Hematopoietic multipotent progenitor cell treated with erythropoietin and hydrocortisone succinate and interleukin-3 and kit ligand, for 4 days (in vitro differentiated cells): ENCODE results near the gene RIMS1.
A peak's percentile ranks its signal among the peaks of the same experiment; 100 is the strongest.

Source experiments
- DNase-seq: peaks from one replicate; pipeline ENCODE4 v3.0.0-alpha.2; 2015

The RIMS1 gene

DNA sequence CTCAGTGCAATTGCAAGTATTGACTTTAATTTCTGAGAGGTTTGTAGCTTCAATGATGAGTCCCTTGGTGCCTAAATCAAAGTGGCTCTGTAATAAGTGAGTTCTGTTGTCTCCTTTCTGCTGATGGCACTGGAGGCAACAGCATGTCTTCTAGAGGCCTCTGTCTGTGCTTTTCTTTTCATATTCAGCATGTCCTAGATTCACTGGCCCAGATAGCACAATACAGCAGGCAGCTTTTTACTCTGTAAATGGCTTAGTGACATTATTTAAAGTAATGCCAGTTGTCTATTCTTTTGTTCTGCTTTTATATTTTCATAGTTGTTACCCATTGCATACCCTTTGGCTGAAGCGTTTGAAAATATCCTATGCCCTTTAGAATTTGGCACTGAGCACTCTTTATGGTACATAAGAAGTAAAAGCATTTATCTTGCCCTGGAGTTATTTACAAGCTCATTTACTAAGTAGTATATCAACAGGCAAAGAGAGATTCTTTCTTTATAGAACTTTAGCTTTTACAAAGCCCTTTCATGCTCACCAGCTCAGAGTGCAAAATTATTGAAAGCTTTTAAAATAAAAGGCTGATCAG lies 464.0 kb downstream of the RIMS1 start:
- DNase-seq, result no peak

DNA sequence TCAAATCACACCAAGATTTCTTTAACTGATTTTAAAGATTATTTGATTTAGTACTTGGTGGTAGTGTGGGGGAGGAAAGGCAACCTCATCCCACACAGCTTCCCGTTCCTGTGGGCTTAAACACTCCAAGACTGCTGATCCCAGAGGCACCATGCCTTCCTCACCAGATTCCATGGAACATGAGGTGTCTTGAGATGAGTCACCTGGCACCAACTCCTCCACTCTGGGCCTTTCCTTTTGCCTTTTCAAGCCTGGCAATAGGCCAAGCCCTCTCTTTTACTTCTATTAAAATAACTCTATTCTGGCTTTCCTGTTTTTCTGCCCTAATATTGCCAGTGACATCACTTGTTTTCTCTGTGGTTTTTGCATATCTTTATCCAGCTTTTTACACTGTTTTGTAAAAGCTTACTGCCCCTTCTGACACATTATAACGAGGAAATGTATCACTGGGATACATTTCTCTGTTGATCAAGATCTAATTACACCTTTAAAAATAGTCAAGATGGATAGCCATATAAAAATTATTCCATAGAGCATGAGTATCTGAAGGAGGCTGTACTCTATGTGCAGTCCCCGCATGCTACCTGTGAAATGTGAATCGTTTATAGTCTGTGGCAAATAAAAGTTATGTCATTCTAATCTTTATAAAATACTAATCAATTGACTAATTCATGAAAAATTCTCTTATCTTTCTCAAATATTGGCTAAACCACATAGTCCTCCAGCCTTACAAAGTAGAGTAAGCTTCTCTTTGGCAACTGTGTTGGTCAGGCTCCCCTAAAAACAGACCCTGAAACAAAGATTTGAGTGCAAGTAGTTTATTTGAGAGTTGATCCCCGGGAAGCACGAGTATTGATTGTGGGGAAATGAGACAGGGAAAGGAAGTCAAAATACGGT lies 477.7 kb downstream of the RIMS1 start:
- DNase-seq, result no peak

DNA sequence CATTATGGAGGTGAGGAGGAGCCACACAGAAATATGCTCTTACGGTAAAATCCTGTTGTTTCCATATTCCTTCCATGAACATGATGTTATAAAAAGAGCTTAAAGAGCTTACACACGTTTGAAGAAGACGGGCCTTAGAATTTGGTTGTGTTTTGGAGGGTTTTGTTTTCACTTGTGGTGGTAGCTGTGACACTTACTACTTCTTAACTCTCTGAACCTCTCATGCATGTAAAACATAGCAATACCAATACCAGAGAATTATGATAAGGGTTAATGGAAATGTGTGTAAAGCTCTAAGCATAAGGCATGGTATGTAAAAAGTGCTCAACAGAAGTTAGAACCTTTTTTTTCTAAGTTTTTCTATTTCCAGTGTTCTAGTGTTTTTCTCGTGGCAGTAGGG lies 479.4 kb downstream of the RIMS1 start:
- no peak for DNase-seq

- DNase-seq, result no peak
These were observed 481.1 kb downstream of the RIMS1 start for GRCh38 chr6:72367439-72367838.

DNA sequence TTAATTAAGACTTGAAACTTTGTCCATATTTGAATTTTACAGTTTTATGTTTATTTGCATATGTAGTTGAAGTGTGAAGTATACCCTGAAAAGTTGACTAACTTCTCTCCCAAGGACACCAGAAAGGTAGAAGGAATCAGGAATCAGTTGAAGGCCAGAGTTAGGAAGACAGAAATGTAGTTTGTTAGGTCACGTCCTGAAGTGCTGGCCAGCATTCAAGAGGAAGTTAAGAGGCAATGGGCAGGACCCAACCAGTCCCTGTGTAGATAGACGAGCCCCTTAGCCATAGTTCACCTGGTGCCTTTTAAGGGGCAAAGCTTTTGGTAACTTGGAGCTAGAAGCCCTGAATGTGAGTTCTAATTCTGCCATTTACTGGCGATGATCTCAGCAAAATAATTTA lies 485.1 kb downstream of the RIMS1 start:
- DNase-seq, result no peak

- no peak for DNase-seq
These were observed 487.8 kb downstream of the RIMS1 start for GRCh38 chr6:72374172-72374571.

GRCh38 chr6:72374857-72375256 lies 488.5 kb downstream of the RIMS1 start:
- DNase-seq, result no peak

- DNase-seq, result no peak
These were observed 490.4 kb downstream of the RIMS1 start for GRCh38 chr6:72376736-72377135.

DNA sequence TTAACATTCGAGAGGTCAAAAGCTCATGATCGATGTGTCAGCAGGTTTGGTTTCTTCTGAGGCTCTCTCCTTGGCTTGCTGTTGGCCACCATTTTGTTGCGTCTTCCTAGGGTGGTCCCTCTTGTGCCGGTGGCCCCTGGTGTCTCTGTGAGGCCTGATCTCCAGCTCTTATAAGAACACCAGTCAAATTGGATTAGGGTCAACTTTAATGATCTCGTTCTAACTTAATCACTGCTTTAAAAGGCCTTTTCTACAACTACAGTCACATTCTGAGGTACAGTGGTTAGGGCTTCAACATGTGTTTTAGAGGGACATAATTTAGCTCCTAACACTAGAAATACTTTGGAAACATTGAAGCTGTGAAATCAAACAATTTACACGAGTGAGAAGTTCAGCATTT lies 494.7 kb downstream of the RIMS1 start:
- DNase-seq, result no peak

DNA sequence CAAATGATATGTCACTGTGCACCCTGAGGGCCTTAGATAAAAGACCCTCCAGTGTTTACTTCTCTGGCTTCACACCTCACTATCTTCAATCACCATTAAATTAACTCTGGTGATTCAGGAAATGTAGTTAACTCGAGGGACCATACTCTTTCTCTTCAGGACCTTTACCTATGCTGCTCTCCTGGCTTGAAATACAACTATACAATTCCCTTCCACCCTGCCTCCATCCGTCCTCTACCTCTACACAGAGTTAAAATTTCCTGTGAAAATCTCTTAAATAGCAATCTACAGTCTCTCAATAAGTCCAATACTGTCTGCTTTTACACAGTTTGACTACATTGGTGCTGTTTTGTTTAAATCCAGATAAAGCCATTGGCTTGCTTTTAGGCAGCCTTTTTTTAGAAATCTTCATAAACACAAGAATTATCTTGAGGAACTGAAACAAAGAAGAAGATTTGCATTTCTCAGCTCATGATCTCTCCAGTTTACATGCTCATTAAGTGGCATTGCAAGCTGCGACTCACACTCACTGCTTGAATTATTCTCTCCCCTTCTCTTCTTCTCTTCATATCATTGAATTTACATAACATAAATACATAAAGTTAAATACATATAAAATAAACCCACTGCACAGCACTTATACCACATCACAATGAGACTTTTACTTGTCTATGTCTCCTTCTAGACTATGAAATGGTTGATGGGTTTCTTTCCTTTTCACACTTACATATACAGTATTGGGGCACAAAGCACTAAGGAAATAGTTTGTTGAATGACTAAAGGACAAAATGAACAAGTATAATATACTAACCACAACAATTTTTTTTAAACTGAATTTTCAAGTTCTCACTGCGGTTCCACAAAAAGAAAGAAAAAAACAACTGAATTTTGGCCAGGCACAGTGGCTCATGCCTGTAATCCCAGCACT lies 496.5 kb downstream of the RIMS1 start:
- DNase-seq, result no peak

DNA sequence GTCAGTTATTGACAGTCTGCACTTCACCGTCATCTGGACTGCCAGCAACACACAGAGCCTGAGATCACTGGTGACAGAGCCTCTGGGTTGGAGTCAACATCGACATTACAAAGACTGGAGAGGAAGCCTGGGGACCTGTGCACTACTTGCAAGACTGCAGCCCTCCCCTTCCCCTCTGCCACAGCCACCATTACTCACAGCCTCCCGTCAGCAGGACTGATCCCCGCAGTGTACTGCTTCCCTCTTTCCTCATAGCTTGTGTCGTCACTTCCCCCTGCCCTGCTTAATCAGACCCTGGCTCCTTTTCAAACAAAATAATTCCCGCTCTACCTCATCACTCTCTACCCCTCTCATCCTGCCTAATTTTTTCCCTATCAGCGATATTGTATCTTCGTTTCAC lies 500.0 kb downstream of the RIMS1 start:
- DNase-seq, result peak; percentile 14

DNA sequence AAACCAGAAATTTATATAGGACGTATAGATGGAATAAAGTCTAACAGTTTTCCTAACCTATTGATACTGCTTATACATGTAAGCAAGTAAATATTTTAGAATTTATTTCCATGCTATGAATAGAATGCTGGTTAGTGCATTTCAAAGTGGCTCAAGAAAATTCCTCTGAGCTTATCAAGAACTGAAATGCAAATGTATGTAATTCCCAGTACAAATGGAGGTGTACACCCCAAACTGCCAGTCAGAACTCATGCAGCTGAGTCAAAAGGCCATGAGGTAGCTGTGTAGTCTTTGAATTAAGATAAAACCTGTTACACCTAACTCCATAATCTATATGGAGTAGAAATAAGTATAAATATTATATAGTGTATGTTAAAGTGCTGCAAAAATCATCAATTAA lies 503.3 kb downstream of the RIMS1 start:
- no peak for DNase-seq

- DNase-seq, result no peak
These were observed 504.2 kb downstream of the RIMS1 start for GRCh38 chr6:72390548-72390947.

DNA sequence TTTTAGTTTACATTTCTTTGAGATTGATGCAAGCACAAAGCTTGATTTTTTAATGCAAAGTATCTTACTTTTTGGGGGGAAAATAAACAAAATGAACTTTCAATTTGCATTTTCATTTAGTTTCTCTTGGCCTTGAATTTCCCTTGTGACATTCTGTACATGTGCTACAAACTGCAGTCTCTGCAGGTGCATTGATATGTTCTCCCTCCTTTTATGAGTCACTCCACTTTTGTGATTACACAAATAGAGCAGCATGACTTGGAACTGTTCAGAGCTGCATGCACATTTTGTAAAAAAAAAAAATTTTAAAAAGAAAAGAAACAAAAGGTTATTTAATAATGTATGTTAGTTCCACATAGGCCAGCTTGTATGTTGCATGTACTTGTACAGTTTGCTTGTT lies 515.5 kb downstream of the RIMS1 start:
- no peak for DNase-seq

DNA sequence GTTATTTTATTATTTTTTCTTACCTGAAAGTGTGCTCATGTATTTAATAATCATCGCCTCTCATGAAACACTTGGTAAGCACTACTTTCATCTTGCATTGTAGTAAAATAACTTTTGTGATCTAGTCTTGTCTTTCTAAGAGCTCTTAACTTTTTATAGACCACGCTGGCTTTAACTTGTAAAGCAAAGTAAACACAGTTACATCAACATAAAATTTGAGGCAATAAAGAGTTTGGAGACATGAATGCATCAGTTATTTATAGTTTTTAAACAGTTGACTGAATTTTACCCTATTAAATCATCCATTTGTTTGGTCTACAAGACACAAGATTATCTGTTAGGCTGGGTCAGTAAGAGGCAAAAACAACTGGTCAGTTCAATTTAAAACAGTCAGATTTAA lies 517.1 kb downstream of the RIMS1 start:
- DNase-seq, result no peak

DNA sequence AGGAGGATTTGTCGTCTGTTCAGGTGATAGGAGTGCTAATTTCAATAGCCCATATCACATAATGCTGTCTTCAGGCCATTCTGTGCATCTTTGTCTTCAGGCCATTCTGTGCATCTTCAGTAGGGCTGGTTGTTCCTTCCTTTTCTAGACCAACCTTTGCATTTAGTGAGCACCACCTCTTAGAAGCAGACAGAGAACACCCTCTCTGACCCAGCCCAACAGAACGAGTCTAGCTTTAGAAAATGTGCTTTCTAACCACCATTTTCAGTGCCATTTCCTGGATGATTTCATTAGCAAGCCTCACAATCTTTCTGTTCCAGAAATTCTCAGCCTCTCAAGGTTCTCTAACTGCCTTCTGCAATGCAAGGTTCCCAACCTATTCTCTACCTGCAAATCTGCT lies 520.2 kb downstream of the RIMS1 start:
- DNase-seq, result no peak

DNA sequence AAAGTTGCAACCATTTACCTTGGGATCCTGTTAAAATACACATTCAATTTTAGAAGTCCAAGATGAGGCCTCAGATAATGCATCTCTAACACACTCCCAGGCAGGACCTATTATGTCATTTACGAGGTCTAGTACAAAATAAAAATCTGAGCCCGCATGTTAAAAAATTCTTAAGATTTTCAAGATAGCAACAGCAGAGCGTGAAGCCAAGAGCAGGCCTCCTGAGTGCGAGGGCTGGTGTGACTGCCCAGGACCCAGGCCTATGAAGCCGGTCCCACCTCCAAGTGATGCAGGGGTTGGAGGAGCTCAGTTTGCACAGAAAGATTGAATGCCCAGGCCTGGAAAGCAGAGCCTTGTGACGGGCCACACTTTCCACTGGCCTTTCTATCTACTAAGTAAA lies 524.4 kb downstream of the RIMS1 start:
- DNase-seq, result no peak

- DNase-seq, result peak; percentile 84
These were observed 525.7 kb downstream of the RIMS1 start for GRCh38 chr6:72411872-72412708.

DNA sequence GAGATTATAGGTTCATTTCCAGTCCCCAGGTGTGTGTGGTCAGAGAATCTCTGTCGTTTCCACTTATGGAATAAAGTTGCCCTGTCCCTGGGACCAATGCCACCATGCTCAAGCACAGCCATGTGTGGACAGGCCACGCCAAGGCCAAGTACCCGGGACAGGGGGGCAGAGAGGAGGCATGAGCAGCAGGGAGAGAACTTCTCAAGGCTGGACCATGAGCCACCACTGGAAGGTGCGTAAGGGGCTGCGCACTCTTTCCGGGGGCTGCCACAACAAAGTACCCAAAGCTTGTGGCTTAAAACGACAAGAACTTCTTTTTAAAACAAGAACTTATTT lies 526.3 kb downstream of the RIMS1 start:
- no peak for DNase-seq

- DNase-seq, result no peak
These were observed 527.5 kb downstream of the RIMS1 start for GRCh38 chr6:72413884-72414283.

DNA sequence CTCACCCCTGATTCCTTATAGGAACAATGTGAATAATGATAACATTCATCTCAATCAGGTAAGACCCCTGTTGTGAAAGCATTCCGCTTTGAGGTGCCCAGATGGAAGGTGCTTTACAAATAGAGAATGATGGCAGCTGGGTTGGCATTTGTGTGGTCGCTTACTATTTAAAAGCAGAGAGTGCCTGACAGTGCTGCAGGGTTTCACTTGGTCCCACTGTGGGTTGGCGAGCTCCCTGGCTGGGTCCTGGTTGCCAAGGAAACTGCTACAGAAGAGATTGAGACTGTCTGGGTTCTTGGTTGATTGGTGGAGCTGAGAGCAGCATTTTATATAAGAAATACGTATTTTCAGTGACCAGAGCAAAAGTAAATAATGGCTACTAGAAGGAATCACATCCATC lies 528.3 kb downstream of the RIMS1 start:
- DNase-seq, result no peak

DNA sequence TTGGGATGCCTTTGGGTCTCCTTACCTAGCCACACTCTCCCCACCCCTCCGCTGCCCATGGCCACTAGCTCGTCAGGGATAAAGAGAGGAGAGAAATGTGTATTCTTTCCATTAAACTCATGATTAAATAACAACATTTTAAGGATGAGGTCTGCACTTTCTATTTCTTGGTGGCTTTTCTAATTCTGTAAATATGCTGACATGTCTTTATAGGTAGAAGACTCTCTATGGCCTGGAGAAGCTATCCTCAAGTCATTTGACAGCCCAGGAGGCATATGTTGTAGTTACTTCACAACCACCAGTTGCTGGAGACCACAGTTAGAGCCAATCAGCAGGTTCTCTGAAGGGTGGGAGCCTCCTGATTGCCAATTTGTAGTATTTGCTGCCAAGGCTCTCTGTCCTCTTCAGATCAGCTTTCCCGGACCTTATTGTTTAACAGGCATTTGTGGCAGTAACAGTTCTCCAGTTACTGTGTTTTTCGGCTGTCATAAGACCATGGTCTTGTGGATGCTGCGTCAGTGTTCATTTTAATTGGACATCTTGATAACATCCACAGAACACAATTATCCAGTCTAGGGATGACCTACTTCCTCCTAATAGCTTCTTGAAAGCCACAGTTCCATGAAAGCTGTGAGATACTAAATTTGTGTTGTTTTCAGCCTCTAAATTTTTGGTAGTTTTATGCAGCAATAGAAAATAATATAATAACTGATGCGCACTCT lies 530.6 kb downstream of the RIMS1 start:
- no peak for DNase-seq
